Neural progenitor cell (in vitro differentiated cells): ENCODE data around the gene WNT3A. TPM values are rescaled to one million over a fixed set of nuclear protein-coding genes. Genes with fewer than 3 reads are reported as not detected.

Experiments used
- DNase-seq: peaks from one replicate; pipeline ENCODE4 v3.0.0-alpha.2; 2016; ENCODE audit warnings: low spot score
- H2AFZ ChIP-seq: fragments of 200-600 bp; sonication (generic); replicated peaks from 2 replicates; pipeline ENCODE4 v1.6.1; 2016; ENCODE audit warnings: antibody characterized with exemption
- H3F3A ChIP-seq: fragments of 200-600 bp; sonication (generic); 2 replicates; pipeline ENCODE4 v1.6.1; 2016; ENCODE audit warnings: antibody characterized with exemption, low read depth
- H3K27ac ChIP-seq: fragments of 200-600 bp; sonication (generic); 2 replicates; pipeline ENCODE4 v1.5.1; 2016; ENCODE audit warnings: mild to moderate bottlenecking
- H3K27me3 ChIP-seq: fragments of 200-600 bp; sonication (generic); 2 replicates; pipeline ENCODE4 v1.6.1; 2016; ENCODE audit warnings: mild to moderate bottlenecking, moderate library complexity
- H3K36me3 ChIP-seq: fragments of 200-600 bp; sonication (generic); 2 replicates; pipeline ENCODE4 v1.5.1; 2016
- H3K4me1 ChIP-seq: fragments of 200-600 bp; sonication (generic); 2 replicates; pipeline ENCODE4 v1.6.1; 2016; ENCODE audit warnings: mixed run types
- H3K4me2 ChIP-seq: fragments of 200-600 bp; sonication (generic); 2 replicates; pipeline ENCODE4 v1.6.1; 2016
- H3K4me3 ChIP-seq: fragments of 200-600 bp; sonication (generic); 2 replicates; pipeline ENCODE4 v1.5.1; 2016
- H3K79me2 ChIP-seq: fragments of 200-600 bp; sonication (generic); 2 replicates; pipeline ENCODE4 v1.6.1; 2016; ENCODE audit warnings: low read depth
- H3K9ac ChIP-seq: fragments of 200-600 bp; sonication (generic); 2 replicates; pipeline ENCODE4 v1.6.1; 2016
- H3K9me3 ChIP-seq: fragments of 200-600 bp; sonication (generic); 2 replicates; pipeline ENCODE4 v1.5.1; 2016; ENCODE audit warnings: low read depth
- H4K20me1 ChIP-seq: fragments of 200-600 bp; sonication (generic); 2 replicates; pipeline ENCODE4 v1.6.1; 2016; ENCODE audit warnings: low read depth
- H3K27ac Mint-ChIP-seq: 3 replicates; pipeline ENCODE4 v1.8.0; 2021; ENCODE audit warnings: mixed read lengths
- H3K27me3 Mint-ChIP-seq: 2 replicates; pipeline ENCODE4 v1.8.0; 2022; ENCODE audit warnings: low read depth, mild to moderate bottlenecking, inconsistent platforms, moderate library complexity, mixed read lengths; ENCODE audit not compliant: insufficient read depth
- H3K36me3 Mint-ChIP-seq: 3 replicates; pipeline ENCODE4 v1.8.0; 2021; ENCODE audit warnings: mixed read lengths
- H3K4me1 Mint-ChIP-seq: 3 replicates; pipeline ENCODE4 v1.8.0; 2021; ENCODE audit warnings: mixed read lengths
- H3K4me3 Mint-ChIP-seq: 3 replicates; pipeline ENCODE4 v1.8.0; 2021; ENCODE audit warnings: mild to moderate bottlenecking, moderate library complexity, mixed read lengths
- H3K9me3 Mint-ChIP-seq: 3 replicates; pipeline ENCODE4 v1.8.0; 2020; ENCODE audit warnings: mixed read lengths
- EZH2 ChIP-seq: fragments of 200-600 bp; sonication (generic); IDR thresholded peaks from 2 replicates; pipeline ENCODE4 v1.6.1; 2017; ENCODE audit warnings: antibody characterized with exemption, mild to moderate bottlenecking, moderate library complexity
- EZH2phosphoT487 ChIP-seq: fragments of 200-600 bp; sonication (generic); IDR thresholded peaks from 2 replicates; pipeline ENCODE4 v1.6.1; 2017; ENCODE audit warnings: antibody characterized with exemption
- total RNA-seq: library from RNA; depleted of rRNA; stranded (reverse); fragments of >200 nt; gene quantifications from 2 replicates; pipeline ENCODE4 v1.2.3, GENCODE V29; 2015; ENCODE audit warnings: low replicate concordance
- TF ChIP-seq, protein P1 (sequence below): fragments of 200-600 bp; sonication (generic); IDR thresholded peaks from 2 replicates; pipeline ENCODE4 v1.5.1; 2017; ENCODE audit warnings: antibody characterized with exemption, mild to moderate bottlenecking

Gene WNT3A
- total RNA-seq, 1 donor from 2014 or later: not detected

- Histone ChIP-seq H3K4me3 (no peak overlapping the region), H3K27me3 (peaks cover 96% of the 10 kb centered on the region), H3K36me3 (no peaks in the 10 kb centered on the region), H3K79me2 (no peaks in the 10 kb centered on the region), H3K27ac (no peak overlapping the region), H3K4me2 (no peak overlapping the region), H3K9me3 (no peaks in the 10 kb centered on the region), H3K4me1 (no peaks in the 10 kb centered on the region), H4K20me1 (peaks cover 5% of the 10 kb centered on the region), H3F3A (no peaks in the 10 kb centered on the region), H2AFZ (no peak overlapping the region), H3K9ac (no peak overlapping the region)
- H3K36me3 Mint-ChIP-seq: peaks cover 6% of the 10 kb centered on the region
- H3K4me3 Mint-ChIP-seq: no peak overlapping the region
- TF ChIP-seq EZH2phosphoT487: no peak
- TF ChIP-seq EZH2: no peak
- TF ChIP-seq, protein P1, sequence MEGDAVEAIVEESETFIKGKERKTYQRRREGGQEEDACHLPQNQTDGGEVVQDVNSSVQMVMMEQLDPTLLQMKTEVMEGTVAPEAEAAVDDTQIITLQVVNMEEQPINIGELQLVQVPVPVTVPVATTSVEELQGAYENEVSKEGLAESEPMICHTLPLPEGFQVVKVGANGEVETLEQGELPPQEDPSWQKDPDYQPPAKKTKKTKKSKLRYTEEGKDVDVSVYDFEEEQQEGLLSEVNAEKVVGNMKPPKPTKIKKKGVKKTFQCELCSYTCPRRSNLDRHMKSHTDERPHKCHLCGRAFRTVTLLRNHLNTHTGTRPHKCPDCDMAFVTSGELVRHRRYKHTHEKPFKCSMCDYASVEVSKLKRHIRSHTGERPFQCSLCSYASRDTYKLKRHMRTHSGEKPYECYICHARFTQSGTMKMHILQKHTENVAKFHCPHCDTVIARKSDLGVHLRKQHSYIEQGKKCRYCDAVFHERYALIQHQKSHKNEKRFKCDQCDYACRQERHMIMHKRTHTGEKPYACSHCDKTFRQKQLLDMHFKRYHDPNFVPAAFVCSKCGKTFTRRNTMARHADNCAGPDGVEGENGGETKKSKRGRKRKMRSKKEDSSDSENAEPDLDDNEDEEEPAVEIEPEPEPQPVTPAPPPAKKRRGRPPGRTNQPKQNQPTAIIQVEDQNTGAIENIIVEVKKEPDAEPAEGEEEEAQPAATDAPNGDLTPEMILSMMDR: no peak
- peaks cover 22% of the 10 kb centered on the region for H3K4me1 Mint-ChIP-seq
- H3K27me3 Mint-ChIP-seq: peaks cover 11% of the 10 kb centered on the region
- peak overlapping the region; percentile 95 for H3K27ac Mint-ChIP-seq
- H3K9me3 Mint-ChIP-seq: no peaks in the 10 kb centered on the region
- no peak for DNase-seq
These were observed 8.7 kb downstream of the WNT3A start for GRCh38 chr1:228015276-228016180.

- H3K9ac ChIP-seq: no peak overlapping the region
- no peaks in the 10 kb centered on the region for H3F3A ChIP-seq
- H3K27ac Mint-ChIP-seq: no peak overlapping the region
- no peaks in the 10 kb centered on the region for H3K36me3 ChIP-seq
- TF ChIP-seq EZH2 (no peak), EZH2phosphoT487 (no peak)
- TF ChIP-seq, protein P1: no peak
- H3K9me3 Mint-ChIP-seq: no peaks in the 10 kb centered on the region
- H3K27me3 ChIP-seq: peaks cover 96% of the 10 kb centered on the region
- H3K4me1 ChIP-seq: no peaks in the 10 kb centered on the region
- peaks cover 10% of the 10 kb centered on the region for H3K27me3 Mint-ChIP-seq
- H3K4me2 ChIP-seq: no peak overlapping the region
- peaks cover 22% of the 10 kb centered on the region for H3K4me1 Mint-ChIP-seq
- no peaks in the 10 kb centered on the region for H3K9me3 ChIP-seq
- H4K20me1 ChIP-seq: no peaks in the 10 kb centered on the region
- DNase-seq: no peak
- no peak overlapping the region for H3K27ac ChIP-seq
- H3K79me2 ChIP-seq: no peaks in the 10 kb centered on the region
- no peak overlapping the region for H3K4me3 Mint-ChIP-seq
- H3K4me3 ChIP-seq: no peak overlapping the region
- no peak overlapping the region for H2AFZ ChIP-seq
- peaks cover 10% of the 10 kb centered on the region for H3K36me3 Mint-ChIP-seq
These were observed 9.3 kb downstream of the WNT3A start for GRCh38 chr1:228016181-228016510.

- no peak overlapping the region for H3K4me3 ChIP-seq
- no peaks in the 10 kb centered on the region for H3K4me1 ChIP-seq
- peak overlapping the region; percentile 54 for H3K27ac Mint-ChIP-seq
- peaks cover 10% of the 10 kb centered on the region for H3K27me3 Mint-ChIP-seq
- no peak overlapping the region for H3K4me2 ChIP-seq
- H3K9me3 ChIP-seq: no peaks in the 10 kb centered on the region
- TF ChIP-seq EZH2phosphoT487 (no peak), EZH2 (no peak)
- TF ChIP-seq, protein P1: no peak
- peaks cover 10% of the 10 kb centered on the region for H3K36me3 Mint-ChIP-seq
- H4K20me1 ChIP-seq: no peaks in the 10 kb centered on the region
- no peak overlapping the region for H3K27ac ChIP-seq
- no peak overlapping the region for H2AFZ ChIP-seq
- H3K4me1 Mint-ChIP-seq: peaks cover 24% of the 10 kb centered on the region
- H3K4me3 Mint-ChIP-seq: no peak overlapping the region
- no peaks in the 10 kb centered on the region for H3K9me3 Mint-ChIP-seq
- DNase-seq: no peak
- peaks cover 96% of the 10 kb centered on the region for H3K27me3 ChIP-seq
- no peak overlapping the region for H3K9ac ChIP-seq
- no peaks in the 10 kb centered on the region for H3K79me2 ChIP-seq
- H3F3A ChIP-seq: no peaks in the 10 kb centered on the region
- no peaks in the 10 kb centered on the region for H3K36me3 ChIP-seq
These were observed 10.0 kb downstream of the WNT3A start for GRCh38 chr1:228016653-228017355.
